Breast epithelium (tissue), 3 donors: ENCODE results near the gene NRG3.

Experiments
- CTCF ChIP-seq, 3 donors: fragments of 450-650 bp; IDR thresholded peaks; one replicate each; pipeline ENCODE4 v1.5.1; 2016 to 2017; ENCODE audit warnings: antibody characterized with exemption in 3 of 3, mild to moderate bottlenecking in 3 of 3, moderate library complexity in 3 of 3
- POLR2A ChIP-seq: fragments of 450-650 bp; IDR thresholded peaks from one replicate; pipeline ENCODE4 v1.6.1; 2016; ENCODE audit warnings: antibody characterized with exemption, mild to moderate bottlenecking, moderate library complexity

GRCh38 chr10:81984428-81984827 is 109.4 kb downstream of the NRG3 start:
- TF ChIP-seq CTCF (IDR thresholded peaks at IDR 0.05), result no peak
- no peak for TF ChIP-seq POLR2A
